HG02943 (cell line): Measurements from ENCODE around the gene GTF3C2.

Experiments used
- ATAC-seq: cut with Tn5 transposase; IDR thresholded peaks from one replicate; pipeline ENCODE4 v1.9.1; 2021; ENCODE audit warnings: mild to moderate bottlenecking, low read depth, moderate library complexity; ENCODE audit not compliant: unreplicated experiment

GTF3C2 gene, protein sequence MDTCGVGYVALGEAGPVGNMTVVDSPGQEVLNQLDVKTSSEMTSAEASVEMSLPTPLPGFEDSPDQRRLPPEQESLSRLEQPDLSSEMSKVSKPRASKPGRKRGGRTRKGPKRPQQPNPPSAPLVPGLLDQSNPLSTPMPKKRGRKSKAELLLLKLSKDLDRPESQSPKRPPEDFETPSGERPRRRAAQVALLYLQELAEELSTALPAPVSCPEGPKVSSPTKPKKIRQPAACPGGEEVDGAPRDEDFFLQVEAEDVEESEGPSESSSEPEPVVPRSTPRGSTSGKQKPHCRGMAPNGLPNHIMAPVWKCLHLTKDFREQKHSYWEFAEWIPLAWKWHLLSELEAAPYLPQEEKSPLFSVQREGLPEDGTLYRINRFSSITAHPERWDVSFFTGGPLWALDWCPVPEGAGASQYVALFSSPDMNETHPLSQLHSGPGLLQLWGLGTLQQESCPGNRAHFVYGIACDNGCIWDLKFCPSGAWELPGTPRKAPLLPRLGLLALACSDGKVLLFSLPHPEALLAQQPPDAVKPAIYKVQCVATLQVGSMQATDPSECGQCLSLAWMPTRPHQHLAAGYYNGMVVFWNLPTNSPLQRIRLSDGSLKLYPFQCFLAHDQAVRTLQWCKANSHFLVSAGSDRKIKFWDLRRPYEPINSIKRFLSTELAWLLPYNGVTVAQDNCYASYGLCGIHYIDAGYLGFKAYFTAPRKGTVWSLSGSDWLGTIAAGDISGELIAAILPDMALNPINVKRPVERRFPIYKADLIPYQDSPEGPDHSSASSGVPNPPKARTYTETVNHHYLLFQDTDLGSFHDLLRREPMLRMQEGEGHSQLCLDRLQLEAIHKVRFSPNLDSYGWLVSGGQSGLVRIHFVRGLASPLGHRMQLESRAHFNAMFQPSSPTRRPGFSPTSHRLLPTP

DNA sequence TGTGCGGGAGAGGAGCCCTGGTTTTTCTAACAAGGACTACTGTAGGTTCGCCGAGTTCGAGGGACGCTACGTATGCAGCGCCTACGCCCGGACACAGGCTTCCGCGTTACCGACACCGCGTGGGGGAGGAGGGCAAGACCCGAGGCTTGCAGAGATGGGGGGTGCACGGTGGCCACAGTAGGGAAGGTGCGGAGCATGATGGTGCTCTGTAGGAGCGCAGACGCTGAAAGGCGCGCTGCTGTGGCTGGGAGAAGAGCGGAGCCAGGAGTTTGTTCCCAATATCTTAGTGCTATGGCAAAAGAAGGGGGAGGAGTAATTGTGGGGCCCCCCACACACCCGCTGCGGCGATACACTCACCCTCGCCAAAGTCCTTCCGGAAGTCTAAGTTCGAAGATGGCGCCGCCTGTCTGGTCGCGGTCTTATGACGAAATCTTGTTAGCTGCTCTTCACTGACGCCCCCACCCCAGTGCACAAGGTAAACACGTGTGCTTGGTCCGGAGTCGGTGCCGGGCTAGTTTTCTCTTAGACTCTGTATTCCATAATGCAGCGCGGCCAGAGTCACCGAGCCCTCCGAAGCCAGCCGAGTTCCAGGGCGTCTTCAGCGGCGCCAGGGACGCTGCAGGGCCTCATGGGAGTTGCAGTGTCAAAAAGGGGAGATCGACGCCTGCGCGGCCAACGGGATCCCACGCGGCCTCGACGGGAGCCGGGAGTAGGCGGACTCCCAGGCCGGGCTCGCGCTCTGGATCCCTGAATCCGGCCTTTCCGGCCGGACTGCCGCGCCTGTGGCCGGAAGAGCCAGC, at the start of gene GTF3C2:
Gene GTF3C2 (minus strand): TSS at position 383 of the 800 bp plus-strand sequence. CDS start 13,210 bp downstream, outside the sequence.
- ATAC-seq = peak; percentile 75

DNA sequence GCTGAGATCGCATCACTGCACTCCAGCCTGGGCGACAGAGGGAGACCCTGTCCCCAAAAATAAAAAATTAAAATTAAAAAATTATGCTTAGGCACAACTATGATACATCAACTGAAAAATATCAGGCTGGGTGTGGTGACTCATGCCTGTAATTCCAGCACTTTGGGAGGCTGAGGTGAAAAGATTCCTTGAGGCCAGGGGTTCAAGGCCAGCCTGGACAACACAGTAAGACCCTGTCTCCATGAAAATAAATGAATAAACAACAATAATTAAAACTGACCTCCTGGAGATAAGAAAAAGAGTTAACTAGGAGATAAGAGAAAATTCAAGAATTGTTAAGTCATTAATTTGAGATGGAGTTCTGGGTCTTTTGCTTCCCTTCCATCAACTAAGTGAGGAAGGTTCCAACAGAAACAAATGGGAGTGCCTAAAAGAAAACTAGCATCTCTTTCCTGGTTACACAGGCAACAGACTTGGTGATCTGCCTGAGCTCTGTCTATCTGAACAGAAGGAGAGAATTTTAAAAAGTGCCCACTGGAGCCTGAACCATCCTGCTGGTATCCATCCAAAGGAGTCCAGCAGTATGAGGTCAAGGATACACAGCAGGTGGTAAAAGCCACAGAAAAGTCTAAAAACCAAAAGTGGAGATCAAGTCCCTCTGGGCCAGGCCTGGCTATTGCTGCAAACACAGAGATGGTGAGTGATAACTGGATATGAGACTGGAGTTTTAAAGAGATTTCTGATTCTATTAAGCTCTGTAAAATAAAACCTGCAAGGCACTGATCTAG, 44.0 kb upstream of the GTF3C2 start:
- no peak for ATAC-seq

DNA sequence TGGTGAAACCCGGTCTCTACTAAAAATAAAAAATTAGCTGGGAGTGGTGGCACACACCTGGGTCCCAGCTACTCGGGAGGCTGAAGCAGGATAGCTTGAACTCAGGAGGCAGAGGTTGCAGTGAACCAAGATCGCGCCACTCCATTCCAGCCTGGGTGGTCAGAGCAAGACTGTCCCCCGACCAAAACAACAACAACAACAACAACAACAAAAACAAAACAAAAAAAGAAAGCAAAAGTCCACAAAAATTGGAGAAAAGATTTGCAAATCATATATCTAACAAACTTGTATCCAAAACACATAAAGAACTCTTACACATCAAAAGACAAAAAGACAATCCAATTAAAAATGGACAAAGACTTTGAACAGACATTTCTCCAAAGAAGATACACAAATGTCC, 42.4 kb upstream of the GTF3C2 start:
- no peak for ATAC-seq

DNA sequence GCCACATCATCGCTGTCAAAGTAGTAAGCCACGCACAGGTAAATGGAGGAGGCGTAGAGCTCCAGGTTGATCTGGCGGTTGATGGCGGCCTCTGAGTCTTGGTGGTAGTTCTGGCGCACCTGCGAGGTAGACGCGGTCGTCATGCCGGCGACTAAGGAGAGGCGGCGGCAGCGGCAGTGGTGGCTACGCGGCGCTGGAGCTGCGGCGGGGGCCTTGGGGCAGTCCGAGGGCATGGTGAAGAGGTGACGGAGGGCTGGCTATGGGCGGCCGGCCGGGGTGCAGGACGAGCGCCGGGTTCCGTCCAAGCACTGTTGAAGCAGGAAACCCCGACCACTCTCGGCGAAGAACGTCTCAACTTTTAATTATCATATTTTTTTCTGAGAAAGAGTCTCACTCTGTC, 36.7 kb upstream of the GTF3C2 start:
- ATAC-seq = no peak

DNA sequence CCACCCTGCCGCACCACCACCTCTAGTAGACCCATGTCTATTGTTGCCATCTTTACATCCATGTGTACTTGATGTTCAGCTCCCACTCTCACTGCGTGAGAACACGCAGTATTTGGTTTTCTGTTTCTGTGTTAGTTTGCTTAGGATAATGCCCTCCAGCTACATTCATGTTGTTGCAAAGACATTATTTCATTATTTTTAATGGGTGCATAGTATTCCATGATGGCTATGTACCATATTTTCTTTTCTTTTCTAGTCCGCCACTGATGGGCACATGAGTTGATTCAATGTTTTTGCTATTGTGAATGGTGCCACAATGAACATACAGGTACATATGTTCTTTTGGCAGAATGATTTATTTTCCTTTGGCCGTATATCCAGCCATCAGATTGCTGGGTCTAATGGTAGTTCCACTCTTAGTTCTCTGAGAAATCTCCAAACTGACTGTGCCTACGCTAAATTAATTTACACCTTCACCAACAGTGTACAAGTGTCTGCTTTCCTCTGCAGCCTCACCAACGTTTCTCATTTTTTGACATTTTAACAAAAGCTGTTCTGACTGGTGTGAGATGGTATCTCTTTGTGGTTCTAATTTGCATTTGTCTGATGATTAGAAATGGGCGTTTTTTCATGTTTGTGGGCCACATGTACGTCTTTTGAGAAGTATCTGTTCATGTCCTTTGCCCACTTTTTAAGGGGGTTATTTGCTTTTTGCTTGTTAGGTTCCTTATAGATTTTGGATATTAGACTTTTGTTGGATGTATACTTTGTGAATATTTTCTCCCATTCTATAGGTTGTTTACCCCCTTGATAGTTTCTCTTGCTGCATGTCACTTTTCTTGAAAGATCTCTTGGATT, 34.5 kb upstream of the GTF3C2 start:
- no peak for ATAC-seq

DNA sequence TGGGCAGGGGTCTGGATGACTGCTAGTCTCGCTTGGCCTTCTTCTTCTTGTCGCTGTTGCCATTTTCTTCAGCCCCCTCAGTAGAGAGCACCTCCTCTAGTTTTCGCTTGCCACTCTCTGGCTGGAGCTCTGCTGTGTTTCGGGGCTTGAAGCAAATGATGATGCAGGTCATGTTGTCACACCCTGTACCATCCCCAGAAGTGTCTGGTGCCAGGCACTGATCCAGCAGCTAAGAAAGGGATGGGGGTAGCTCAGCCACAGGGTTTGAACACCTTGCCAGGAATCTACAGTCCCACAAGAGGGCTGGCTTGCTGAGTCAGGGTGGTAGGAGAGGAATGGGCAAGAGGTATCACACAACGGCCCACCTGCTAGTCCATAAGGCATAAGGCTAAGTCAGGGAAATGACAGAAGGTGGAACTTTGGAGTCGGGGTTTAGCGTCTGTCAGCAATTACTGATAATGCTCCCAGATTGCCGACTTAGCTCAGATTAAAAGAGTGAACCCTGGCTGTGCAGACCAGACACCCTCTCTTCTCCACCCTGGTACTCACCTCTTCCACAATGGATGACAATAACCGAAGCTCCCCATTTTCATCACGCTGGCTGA, 25.1 kb upstream of the GTF3C2 start:
- ATAC-seq = no peak

DNA sequence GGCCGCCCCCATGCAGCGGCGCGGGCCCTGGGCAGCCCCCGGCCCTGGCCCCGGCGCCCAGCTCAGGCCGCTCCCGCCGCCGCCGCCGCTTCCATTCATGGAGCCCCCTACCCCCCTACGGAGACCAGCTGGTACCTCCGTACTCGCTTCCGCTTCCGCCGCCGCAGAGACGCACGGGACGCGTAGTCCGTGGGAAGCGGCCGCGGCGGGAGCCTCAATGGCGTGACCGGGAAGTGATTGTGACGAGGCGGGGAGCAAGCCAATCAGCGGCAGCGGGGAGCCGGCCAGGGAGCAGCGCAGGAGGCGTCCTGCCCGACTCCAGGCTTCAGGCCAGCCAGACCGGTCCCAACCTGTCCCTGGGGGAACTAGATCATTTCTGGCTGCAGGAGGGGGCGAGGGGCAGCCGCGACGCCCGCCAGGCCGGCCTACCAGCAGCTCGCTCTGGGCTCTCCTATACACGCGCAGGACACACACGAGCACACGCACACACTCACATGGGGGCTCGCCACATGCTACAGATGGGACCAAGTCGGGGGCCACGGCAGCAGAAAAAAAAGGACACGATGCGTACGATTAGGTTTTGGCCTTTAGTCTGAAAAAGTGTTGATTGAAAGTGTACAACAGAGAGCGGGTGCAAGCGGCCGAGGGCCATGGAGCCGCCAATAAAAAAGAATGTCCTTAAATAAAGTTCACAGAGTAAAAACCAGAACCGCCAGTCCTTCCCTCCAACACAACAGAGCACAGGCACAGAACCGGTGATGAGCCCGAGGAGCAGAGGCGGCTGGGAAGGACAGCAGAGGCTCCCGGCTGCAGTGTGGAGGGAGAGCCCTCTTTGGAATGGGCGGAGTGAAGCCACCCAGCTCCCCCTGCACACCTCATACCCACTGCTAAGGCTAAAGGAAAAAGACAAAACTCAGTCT, 24.3 kb upstream of the GTF3C2 start, which contains the start of gene ZNF513:
Gene ZNF513 (minus strand): TSS at position 109 of the 920 bp plus-strand sequence. CDS start 208 bp downstream, outside the sequence.
- peak; percentile 70 for ATAC-seq

DNA sequence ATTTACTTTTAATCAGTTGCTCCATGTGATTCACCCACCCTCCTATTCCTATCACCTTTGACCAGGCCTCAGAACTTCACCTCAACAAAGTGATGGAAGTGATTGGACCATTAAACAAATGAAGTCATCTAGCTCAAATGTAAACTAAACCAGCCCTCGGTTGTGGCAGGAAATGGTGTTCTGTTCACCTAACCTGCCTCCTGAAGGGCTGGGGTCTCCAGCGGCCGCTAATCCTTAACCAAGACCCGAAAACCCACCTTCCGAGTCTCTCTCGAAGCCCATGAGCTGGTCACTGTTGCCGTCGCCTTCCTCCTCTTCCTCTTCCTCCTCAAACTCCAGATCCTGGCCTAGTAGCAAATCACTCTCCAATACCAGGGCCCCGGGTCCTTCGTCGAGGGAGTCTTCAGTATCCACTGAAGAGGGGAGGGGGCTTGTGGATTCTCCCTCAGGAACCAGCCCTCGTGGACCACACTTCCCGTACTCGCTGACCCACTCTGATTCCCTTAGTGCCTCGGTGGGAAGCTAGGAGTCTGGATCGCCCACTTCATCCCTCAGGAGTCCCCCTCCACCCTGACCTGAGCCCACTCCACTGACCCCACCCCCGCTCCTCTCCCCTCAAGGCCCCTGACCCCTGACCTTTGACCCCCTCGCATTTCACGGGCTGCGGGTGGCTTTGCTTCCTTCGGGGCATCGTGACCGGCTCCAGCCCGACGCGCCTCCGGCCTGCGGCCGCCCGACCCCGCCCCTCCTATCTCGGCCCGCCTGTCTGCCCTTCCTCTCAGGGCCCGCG, 23.5 kb upstream of the GTF3C2 start:
- peak; percentile 26 for ATAC-seq

DNA sequence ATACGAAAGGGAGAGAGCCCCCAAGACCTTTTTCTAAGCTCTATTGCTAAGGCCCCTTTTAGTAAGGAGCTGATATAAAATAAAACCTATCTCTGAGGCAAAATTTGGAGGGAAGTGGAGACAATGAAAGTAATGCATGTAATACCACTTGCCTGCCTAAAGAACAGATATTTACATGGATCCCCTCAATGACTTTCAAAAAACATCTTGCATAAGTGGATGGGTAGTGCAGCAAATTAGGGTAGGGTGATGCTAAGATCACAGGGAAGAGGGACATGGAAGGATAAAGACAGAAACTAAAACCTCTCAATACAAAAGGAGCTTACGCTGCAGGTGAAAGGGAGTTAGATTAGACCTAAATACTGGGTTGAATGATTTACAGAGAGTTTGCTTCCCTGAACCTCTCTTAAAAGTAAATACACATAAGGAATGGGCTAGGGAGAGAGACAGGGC, 22.8 kb upstream of the GTF3C2 start:
- no peak for ATAC-seq

DNA sequence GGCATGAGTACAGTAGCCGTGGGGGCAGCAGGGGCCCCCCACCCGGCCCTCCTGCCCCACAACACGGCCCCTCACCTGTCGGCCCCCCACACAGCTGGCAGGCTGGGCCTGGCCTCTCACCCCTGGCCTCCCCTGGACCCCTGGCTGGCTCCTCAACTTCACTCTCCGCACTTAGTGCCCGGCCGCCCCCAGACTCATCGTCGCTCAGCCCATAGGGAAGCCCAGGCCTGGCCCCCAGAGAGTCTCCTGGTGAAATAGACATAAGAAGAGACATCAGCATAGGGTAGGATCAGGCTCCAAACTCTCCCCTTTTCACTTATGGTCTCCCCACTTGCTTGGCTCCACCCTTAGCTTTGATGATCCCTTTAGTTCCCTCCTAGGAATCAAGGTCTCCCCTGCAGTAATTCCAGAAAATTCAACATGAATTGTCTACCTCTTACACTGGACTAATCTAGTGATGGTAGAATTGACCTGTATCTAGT, 22.3 kb upstream of the GTF3C2 start:
- ATAC-seq = no peak

DNA sequence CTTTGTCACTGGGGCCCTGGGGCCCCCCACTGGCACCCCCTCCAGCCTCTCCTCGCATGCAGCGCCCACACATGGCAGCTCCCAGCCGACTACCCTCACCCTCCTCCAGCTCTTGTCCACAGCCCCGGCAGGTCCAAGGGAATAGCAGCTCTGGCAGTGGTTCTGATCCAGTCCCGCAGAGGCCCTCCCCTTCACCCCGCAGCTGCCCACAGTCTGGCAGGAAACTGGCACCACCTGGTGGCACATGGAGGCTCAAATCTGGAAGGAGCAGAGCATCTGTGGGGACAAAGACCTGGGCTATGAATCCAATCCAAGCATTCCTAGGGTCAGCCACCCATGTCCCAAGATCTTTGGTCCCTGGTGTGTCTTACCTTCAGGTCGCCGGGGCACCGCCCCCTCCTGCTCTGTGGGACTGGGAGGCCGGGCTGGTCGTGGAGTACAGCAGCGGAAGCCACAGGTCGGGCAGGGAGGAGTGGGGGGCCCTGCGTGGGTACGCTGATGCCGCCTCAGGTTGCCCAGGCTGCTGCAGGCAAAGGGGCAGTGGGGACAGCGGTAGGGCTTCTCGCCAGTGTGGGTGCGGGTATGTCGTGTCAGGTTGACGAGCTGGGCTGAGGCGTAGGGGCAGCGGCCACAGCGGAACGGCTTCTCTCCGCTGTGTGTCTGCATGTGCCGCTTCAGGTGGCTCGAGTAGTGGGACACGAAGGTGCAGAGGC, 21.7 kb upstream of the GTF3C2 start:
- ATAC-seq = no peak

DNA sequence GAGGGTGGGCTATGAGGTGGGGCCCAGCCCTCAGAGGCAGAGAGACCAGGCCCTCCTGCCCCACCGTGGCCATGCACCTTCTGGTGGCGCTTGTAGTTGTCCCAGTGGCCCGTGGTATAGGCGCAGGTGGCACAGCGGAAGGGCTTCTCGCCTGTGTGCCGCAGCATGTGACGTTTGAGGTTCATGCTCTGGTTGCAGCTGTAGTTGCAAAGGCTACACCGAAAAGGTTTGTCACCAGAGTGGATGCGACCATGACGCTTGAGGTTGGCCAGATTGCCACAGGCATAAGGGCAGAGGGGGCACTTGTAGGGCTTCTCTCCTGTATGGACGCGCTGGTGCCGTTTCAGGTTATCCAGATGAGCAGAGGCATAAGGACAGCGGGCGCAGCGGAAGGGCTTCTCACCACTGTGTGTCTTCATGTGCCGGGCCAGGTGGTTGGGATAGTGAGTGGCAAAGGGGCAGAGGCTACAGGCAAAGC, 21.1 kb upstream of the GTF3C2 start:
- ATAC-seq = no peak

DNA sequence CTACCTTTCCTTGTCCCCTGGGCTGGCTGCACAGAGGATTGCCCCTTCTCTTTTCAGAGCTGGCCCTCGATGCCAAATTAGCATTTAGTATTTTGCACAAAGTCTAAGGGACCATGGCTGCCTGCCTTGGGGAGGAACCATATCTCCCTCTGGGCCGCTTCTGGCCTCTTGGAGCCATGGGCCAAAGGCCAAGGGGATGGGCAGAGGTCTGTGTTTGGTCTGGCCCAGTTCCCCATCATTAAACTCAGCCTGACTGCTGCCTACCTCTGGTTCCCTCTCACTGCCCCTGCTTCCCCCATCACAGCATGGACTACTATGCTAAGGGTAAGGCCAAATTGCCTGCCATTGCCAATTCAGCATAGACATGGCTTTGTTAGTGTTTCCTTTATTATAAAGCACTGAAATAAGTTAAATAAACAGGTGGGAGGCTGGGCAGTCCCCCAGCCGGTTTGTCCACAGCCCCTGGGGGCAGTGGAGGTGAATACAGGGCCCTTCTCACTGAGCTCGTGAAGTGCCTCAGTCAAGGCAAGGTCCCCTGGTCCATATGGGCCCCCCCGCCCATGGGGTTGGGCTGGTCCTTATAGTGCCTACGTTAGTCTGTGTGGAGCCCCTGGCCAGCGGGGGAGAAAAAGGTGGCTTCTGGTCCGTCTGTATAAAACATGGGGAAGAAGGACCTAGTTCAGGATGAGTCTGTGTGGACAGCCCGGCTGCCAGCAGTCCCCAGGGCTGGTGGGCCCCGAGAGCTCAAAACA, 20.5 kb upstream of the GTF3C2 start:
- ATAC-seq = no peak

DNA sequence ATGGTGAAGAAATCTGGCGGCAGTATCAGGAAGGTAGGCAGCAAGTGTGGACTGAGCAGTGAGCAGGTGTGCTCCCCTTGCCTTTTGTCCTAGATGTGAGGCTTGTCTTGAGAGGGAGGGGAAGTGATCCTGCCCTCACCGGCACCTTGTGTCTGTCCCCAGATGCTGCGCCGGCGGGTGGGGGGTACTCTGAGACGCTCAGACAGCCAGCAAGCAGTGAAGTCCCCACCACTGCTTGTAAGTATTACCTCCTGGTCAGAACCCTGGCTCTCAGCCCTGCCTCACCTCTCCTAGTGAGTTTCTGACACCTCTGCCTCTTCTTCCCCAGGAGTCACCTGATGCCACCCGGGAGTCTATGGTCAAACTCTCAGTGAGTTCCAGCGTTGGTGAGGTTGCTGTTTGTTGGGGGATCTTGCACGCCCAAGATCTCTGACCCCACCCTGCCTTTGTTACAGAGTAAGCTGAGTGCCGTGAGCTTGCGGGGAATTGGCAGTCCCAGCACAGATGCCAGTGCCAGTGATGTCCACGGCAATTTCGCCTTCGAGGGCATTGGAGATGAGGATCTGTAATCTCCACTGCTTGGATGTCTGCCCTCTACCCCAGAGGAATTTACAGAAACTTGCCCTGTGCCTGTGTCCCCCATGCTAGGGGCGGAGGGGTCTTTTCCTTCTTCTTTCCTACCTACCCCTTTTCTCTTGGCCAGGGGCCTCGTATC, 19.7 kb upstream of the GTF3C2 start:
- ATAC-seq = no peak
